HG03060 (cell line): ENCODE results near the gene CPLX3.
A peak's percentile ranks its signal among the peaks of the same experiment; 100 is the strongest.

ENCODE experiments used
- ATAC-seq: cut with Tn5 transposase; IDR thresholded peaks from one replicate; pipeline ENCODE4 v1.9.1; 2021; ENCODE audit warnings: low read depth, moderate number of reproducible peaks; ENCODE audit not compliant: unreplicated experiment

CPLX3 gene

DNA sequence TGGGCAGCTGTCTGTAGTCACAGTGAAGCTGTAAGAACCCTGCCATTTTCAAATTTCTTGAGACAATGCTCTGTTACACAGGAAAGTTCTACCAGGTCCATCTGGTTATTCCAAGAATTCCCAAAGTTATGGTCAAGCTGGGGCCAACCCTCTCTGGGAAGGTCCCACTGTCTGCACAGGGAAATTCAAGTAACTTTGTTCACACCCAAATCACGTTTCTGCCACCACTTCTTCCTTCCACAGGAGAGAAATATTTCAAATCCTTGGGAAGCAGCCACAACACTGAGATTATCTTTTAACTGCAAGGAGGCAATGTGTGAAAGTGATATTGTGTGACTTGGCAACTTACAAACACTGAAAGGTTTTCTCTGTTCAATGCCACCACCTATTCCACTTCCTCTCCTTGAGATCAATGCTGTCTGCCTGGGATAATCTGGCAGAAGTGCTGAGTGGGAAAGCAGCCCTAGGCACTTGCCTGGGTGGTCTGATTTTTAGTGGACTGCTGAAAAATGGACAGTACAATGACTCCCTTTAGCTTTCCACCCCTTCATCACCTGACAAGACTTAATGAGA, 41.1 kb downstream of the CPLX3 start:
- no peak for ATAC-seq

DNA sequence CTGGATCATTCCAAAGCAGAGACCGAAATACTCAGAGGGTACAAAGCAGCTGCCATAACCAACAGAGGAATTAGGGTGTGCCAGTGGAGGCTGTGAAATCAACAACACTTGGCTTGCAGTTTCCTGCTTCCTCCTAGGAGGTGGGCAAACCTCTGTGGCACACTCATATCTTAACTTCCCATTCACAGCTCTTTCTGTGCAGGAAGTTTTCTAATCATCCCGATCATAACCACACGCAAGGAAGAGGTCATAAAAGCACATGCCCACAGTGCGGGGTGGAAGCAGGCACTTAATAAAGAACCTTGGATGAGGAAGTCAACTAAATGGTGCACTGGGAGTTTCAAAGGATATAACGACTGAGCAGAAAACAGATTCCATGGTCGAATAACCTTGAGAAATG, 41.6 kb downstream of the CPLX3 start:
- ATAC-seq, result no peak

DNA sequence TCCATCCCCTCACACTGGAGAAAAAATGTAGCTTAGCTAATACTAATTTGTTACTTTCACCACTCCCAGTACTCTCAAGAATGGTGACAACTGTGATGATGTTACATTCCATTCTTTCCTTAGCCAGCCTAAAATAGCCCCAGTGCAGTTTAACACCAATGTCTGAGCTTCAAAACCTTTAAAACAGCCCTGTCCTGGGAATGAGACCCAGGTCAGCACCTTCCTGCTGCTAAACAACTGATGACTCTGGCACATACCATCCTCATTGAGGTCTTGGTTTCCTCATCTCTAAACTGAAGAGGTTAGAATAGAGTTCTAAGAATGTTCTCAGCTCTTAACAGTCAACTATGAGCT, 42.9 kb downstream of the CPLX3 start:
- ATAC-seq, result no peak

DNA sequence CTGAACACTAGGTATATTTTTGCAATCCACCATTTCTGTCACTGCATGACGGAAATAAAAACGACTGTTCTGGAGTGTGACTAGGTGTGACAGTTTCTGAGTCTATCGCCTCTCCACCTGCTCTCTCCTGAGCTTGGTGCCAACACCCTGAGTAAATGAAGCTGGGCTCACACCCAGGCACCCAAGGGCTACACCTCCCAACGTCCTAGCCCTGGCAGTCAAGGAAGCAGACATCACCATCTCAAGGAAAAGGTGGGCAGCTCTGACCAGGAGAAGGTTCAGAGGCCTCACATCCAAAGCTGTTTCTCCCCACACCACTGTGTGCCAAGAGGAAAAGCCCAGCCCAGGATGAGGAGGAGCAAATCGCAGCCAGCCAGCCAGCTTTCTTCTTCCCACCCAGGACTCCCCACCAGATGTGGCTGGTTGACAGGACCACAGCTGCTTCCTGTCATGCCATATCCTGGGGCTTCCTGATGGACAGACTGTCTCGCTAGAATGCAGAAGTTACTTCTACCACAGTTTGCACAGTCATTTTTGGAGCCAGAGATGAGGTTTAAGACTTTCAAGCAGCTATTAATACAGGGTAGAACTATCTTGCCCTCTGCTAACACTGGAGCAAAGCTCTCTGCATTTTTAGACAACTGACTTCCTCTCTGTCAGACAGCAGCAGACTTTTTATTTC, 43.4 kb downstream of the CPLX3 start:
- no peak for ATAC-seq

DNA sequence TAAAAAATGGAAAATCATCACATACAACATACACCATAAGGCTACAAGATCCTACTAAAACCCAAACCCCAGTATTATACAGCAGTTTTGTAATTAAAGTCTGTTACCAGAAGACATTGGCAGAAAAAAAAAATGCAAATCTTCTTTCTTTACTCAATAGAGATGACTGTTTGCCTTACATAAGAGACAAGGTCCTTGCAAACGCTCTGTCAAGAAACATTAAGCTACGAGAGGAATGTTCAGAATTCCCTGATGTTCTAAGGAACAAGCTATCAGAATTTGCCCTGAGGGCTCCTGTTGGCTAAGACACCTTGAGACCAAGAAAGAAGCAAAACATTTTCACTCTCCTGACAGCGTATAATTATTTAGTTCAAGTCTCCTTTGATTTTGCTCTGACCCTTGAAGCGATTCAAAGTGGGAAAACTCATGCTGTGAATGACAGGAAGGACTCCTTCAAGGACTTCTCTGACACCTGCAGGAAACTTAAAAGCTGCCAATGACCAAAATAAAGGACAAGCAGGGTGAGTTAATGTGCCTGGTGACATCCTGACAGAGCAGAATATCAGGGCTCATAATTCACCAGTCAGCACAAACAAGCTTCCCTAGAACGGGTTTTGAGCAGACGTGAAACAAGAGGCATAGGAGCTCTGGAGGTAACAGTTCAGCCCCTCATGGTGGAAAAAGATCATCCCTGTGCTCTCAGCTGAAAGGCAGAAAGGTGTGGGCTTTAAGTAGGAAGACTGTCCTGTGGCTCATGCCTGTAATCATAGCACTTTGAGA, 44.2 kb downstream of the CPLX3 start:
- ATAC-seq, result no peak

DNA sequence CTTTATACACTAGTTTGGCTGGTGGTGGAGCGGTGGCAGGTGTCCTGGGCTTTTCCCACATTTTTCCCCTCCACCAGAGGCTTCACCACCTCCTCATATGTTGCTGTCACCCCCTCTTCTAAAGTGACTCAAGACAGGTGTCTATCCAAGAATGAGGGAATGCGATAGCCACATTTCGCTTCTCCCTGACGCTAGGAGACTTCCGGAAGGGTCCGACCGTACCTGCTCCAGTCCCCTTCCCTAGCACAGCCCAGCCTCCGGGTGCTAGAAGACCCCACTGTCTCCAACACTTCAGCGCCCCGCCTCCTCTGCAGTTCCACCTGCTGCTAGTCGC, 46.2 kb downstream of the CPLX3 start:
- no peak for ATAC-seq

DNA sequence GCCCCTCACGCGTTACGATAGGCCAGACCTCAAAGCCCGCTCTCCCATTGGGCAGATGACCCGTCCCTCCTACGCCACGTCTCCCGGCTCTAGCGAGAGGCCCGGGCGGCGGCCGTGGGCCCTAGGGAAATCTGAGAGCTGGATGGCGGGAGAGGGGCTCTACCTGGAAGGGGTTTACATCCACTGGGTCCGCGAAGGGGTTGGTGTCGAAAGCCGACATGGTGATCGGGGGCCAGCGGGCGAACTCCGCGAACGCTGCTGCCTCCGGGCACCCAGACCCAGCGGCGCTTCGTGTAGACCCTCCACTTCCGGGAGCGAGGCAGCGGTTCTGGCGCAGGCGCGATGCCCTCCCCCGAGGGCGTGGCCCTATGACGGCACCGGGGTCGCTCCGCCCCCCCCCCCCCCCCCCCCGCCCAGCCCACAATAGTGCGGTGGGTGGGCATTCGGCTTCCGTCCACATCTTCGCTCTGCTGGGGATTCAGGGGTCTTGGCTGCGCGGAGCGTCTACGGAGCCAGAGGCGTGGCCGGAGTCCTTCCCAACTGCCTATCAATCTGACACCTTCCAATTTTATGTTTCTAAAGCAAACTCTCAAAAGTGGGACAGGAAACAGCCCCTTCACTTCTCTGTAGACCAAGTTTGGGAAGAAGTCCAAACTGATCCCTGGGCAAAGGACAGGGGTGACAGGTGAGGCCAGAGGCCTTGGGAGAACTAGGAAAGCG, 46.8 kb downstream of the CPLX3 start, which contains the start of gene SCAMP2:
Gene SCAMP2 (minus strand): TSS at position 330 of the 720 bp plus-strand sequence. CDS start 110 bp downstream, at position 220.
- peak; percentile 69 for ATAC-seq

DNA sequence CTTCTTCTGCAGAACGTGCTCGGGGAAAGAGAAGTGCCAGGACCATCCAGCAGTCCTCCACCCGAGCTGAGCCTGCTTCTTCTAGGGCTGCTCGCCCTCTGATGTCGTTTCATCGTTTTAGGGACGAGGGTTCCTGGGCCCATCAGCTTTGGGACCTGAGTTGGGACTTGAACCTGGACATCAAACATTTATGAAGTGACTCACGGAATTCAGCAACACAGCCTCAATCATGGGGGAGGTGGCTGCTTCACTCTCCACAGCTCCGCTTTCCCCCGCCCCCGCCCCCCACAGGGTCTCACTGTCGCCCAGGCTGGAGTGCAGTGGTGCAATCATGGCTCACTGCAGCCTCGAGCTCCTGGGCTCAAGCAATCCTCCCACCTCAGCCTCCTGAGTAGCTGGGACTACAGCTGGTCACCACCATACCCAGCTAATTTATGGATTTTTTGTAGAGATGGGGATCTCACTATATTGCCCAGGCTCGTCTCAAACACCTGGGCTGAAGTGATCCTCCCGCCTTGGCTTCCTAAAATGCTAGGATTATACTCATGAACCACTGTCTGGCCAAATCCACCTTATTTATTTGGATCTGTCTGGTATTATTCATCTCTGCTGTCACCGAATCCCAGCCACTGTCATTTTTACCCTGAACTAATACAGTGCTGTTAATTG, 47.5 kb downstream of the CPLX3 start:
- ATAC-seq, result no peak

DNA sequence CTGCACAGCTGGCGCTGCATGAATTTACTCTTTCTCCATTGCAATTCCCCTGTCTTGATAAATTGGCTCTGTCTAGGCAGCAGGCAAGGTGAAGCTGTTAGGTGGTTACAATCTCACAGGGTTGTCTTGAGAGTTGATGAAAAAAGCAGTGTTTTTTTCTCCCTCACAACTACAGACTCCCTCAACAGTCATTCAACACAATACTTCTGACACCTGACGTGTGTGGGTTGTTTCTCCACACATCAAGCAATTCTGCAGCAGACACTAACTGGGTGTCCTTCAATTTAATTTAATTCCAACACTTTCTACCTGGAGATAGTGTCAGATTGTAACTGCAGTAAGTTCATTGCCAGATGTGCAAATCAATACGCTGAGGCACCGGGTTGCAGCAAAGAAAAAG, 51.8 kb downstream of the CPLX3 start:
- ATAC-seq, result no peak
